GM10266 (cell line): Measurements from ENCODE around the gene AKAP11.
A peak's percentile ranks its signal among the peaks of the same experiment; 100 is the strongest.

Experiments
- DNase-seq: peaks from one replicate; pipeline ENCODE4 v3.0.0; 2012; ENCODE audit errors: extremely low spot score
- TF ChIP-seq, protein P1 (sequence below): IDR thresholded peaks from 2 replicates; pipeline ENCODE4 v1.5.1; 2012; ENCODE audit warnings: mild to moderate bottlenecking, low read depth; ENCODE audit not compliant: control insufficient read depth, insufficient read depth; ENCODE audit errors: missing control alignments

The AKAP11 gene

DNA sequence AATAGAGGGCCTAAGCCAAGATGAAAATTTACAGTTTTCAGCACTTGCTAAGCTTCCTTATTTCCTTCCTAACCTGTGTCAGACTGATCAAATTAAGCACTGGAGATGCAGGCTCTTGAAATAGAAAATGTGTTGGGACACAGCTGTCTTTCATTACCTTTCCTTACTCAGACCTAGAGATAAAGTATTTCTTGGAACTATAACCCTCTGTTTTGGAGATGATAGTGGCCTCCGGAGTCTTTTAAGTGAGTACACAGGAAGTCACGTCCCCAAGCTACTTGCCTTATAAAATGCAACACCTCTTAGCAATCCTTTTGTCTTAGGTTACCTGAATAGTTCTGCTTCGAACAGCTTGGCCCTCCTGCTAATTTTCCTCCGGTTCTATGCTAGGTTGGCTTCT lies 12.4 kb upstream of the AKAP11 start:
- no peak for DNase-seq
- TF ChIP-seq, protein P1, sequence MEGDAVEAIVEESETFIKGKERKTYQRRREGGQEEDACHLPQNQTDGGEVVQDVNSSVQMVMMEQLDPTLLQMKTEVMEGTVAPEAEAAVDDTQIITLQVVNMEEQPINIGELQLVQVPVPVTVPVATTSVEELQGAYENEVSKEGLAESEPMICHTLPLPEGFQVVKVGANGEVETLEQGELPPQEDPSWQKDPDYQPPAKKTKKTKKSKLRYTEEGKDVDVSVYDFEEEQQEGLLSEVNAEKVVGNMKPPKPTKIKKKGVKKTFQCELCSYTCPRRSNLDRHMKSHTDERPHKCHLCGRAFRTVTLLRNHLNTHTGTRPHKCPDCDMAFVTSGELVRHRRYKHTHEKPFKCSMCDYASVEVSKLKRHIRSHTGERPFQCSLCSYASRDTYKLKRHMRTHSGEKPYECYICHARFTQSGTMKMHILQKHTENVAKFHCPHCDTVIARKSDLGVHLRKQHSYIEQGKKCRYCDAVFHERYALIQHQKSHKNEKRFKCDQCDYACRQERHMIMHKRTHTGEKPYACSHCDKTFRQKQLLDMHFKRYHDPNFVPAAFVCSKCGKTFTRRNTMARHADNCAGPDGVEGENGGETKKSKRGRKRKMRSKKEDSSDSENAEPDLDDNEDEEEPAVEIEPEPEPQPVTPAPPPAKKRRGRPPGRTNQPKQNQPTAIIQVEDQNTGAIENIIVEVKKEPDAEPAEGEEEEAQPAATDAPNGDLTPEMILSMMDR, result no peak

DNA sequence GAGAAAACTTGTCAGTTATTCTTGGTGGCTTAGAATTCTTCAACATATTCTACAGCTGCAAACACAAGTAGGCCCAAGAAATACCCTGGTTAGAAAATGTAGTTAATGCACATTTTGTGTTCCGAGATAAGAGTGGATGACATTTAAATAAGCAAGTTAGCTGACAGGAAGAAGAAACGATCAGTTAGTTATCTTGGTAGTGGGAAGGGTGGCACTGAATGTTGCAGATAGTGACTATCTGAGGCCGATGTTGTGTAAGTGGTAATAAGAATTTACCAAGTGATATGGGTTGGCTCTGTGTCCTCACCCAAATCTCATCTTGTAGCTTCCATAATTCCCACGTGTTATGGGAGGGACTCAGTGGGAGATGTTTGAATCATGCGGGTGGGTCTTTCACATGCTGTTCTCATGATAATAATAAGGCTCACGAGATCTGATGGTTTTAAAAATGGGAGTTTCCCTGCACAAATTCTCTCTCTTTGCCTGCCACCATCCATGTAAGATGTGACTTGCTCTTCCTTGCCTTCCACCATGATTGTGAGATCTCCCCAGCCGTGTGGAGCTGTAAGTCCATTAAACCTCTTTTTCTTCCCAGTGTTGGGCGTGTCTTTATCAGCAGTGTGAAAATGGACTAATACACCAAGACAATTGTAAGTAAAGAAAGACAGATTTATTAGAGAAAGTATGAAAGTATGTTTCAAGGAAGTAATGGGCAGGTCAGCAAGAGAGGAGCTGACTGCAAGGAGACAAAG lies 10.9 kb upstream of the AKAP11 start:
- no peak for DNase-seq
- TF ChIP-seq, protein P1, result no peak

DNA sequence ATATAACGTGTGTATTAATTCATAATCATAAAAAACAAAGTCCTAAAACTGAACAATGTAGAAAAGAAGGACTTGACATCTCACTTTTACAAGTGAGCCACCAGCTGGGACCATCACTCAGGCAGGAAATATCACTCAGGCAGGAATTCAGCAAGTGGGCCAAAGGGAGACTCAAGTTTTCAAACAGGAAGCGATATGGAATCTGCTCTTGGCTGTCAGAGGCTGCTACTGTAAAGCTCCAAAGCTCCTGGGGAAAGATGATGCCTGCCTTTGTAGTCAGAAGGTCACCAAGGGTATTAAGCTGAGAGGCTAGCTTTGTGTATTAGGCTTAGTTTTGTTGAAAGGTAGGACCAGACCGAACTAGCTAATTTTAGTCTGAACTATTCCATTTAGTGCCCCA lies 5.5 kb upstream of the AKAP11 start:
- no peak for DNase-seq
- TF ChIP-seq, protein P1, result no peak

DNA sequence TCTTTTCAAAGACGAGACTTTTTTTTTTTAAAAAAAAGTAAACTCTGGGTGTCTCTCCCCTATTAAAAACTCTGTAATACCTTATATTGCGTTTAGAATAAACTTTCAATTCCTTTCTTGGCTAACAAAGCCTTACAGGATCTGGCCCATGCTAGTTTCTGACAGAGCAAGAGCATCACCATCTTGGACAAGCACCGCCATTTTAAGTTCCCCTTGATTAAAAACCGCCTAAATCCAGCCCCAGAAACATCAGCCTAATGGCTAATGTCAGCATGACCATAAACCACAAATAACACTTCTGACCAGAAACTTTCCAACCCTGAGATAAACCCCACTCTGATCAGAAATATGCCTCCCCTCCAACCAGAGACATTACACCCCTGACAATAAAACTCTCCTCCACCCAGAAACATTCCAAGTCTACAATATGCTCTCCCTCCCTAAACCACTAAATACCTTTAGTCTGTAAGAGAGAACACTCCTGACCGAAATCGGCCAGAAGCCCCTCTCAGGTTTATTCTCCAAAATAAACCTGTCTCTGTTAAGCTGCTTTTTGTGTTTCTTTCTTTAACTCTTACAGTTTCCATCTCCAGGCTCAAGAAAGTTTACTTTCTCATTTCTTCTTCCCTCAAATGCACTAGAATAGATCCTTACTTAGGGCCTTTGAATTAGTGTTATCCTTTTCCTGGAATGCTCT lies 1.6 kb upstream of the AKAP11 start:
- no peak for DNase-seq
- TF ChIP-seq, protein P1, result no peak

DNA sequence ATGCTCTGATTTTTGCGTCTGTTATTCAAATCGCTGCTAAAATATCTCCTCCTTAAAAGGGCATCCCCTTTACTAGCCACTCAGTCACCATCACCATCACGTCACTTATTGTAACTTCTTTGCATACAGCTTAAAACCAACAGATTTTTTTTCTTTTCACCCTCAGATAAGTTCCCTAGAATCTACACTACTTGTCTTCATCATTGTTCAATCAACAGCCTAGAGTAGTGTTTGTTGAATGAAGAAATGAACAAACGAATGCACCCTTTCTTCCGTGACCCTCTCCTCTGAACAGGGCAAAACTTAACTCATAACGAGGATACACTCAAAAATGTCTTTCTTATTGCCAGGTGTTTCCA lies 1.1 kb upstream of the AKAP11 start:
- DNase-seq, result no peak
- TF ChIP-seq, protein P1, result no peak

DNA sequence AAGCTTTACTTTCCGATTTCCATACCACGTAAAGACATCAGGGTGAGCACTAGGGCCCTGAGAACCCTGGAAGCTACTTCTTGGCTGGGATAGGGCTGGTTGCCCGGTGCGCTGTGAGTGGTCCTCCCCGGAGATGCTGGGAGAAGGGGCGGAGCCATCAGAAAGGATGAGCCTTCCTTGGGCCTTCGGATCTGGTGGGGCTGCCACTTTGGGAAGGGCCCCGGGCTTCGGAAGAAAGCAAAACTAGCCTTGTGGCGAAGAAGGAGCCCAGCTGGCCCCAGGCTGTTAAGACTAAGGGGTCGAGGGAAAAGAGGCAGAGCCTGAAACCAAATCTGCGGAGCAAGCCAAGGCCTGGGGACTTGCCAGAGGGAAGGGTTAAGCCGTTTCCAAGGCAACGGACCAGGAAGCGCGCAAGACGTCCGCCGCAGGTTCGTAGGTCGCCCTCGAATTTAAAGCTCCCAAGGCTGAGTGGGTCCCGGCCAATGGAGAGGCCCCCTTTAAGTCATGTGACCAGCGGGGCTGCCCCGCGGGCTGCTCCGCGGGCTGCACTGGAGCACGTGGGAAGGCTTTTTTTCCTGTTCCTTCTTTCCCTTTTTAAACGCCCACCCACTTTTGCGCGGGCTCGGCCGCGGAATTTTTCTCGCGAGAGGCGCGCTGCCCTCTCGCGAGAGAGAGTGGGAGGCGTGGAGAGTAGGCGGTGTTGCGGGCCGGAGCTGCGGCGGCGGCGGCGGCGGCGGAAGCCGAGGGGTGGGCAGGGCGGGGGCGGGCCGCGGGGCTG lies 426 bp upstream of the AKAP11 start:
- TF ChIP-seq, protein P1, result no peak
- DNase-seq, result peak; percentile 95
